Forelimb muscle (tissue), 1 donor: Measurements from ENCODE around the gene RARS1. TPM values are rescaled to one million over a fixed set of nuclear protein-coding genes. Genes with fewer than 3 reads are reported as not detected.
"Not testable (repeated sequence)": the region's sequence is repeated elsewhere in the genome, so short reads cannot be mapped to it uniquely, and the experiment has no call there.

Source experiments
- DNase-seq: peaks from one replicate; pipeline ENCODE4 v3.0.0-alpha.2; 2013; ENCODE audit warnings: low read depth
- polyA plus RNA-seq: library from polyadenylated mRNA; unstranded; fragments of 120-200 nt; gene quantifications from one replicate; pipeline ENCODE4 v1.2.1, GENCODE V29; 2013; ENCODE audit not compliant: insufficient read length

Gene RARS1
- polyA plus RNA-seq, 1 donor = 53.3 TPM

DNA sequence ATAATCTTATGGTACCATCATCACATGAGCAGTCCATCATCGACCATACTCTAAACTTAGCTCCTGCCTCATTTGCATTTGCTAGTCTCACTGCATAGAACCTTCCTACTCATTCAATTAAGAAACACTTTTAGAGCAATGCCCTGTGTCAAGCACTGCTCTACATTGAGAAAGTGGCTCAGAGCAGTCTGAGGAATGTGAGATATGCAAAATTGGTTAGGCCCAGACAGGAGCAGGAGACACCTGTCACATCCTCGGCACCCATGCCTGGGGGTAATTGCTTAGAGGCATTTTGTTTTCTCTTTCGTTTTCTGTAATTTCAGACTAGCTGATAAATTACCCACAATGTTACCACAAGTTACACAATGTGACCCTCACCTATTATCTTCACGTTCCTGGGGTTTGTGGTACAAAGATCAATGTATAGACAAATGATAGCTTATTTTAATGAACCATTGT, 4.9 kb upstream of the RARS1 start:
- DNase-seq = no peak

DNA sequence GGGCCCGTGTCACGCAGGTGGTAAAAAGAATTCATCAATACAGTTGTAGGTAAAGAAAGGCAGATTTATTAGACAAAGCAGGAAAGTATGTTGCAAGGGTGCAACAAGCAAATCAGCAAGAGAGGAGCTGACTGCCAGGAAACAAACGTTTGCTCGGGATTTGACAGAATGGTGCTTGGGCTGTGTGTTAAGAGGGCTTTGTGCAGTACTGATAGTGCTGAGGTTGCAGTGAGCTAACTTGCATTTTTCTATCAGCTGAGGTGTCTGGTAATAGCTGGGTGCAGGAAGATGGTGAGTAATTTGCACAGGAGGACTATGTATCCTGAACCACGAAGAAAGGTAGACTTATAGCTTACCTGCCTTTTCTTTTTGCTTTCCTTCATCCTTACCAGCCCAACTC, 3.9 kb upstream of the RARS1 start:
- no peak for DNase-seq

DNA sequence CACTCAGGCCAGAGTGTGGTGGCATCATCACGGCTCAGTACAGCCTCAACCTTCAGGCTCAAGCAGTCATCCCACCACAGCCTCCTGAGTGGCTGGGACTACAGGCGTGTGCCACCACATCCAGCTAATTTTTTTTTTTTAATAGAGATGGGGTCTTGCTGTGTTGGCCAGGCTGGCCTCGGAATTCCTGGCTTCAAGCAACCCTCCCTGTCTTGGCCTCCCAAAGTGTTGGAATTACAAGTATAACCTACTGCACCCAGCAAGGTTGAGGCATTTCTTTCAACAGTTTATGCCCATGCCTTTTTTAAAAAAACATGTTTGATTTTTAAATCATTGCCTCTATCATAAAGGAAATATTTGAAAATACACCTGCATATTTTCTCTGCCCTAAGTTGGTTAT, 2.8 kb downstream of the RARS1 start:
- DNase-seq = no peak

DNA sequence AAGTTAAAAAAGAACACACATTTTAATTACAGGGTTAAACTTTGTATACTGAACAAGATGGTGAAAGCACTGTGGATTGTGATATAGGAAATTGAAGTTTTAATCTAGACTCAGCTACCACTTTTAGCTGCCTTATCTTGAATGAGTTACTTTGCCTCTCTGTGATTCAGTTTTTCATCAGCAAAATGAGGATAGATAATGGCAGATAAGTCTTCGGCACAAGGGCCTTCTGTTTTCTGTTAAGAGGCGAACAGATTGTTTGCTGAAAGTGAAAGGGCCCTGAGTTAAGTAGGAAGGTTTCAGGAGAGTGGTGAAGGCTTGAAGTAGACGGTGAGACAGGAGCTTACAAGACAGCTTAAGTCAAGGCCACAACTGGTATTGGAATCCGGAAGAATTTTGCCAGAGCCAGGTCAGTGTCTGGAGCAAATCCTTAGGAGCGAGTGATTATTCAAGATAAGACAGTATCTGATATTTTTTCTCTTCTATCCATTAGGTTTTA, 7.8 kb downstream of the RARS1 start:
- DNase-seq = no peak

DNA sequence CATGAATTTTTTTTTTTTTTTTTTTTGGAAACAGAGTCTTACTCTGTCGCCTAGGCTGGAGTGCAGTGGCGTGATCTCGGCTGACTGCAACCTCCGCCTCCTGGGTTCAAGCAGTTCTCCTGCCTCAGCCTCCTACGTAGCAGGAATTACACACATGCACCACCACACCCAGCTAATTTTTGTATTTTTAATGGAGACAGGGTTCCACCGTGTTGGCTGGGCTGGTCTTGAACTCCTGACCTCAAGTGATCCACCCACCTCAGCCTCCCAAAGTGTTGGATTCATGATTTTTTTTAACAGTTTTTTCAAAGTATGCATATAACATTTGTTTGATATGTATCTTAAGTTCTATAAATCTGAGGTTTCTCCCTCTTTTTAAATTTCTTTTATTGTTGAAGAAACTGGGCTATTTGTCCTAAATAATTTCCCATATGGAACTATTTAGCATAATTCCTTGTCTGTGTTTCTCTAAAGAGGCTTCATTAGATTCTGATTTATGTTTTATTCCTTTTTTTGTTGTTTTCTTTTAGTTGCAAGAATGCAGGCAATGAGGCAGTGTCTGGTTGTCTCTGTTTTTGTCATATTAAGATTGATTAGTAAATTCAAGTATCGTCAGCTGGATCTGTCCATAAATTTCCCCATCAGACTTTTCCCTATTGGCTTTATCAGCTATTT, 16.4 kb downstream of the RARS1 start:
- no peak for DNase-seq

DNA sequence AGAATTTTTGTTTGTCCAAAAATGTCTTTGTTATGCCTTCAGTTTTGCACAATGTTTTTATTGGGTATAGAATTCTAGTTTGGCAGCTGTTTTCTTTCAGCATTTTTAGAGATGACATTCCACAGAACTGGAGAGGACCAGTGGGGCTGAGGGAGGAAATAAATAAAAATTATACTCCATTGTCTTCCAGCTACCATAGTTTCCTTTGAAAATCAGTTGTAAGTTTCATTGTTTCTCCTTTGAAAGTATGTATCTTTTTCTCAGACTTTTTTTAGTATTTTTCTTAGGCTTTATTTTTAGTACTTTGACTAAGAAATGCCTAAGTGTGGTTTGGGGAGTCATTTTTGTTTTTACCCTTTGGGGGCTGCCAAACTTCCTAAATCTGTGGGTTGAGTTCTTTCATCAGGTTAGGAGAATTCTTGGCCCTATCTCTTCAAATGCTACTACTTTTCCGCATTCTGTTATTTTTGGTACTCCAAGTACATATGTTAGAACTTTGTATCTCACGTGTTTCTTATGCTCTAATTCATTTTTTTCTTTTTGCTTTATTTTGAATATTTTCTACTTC, 27.7 kb downstream of the RARS1 start:
- DNase-seq = no peak

DNA sequence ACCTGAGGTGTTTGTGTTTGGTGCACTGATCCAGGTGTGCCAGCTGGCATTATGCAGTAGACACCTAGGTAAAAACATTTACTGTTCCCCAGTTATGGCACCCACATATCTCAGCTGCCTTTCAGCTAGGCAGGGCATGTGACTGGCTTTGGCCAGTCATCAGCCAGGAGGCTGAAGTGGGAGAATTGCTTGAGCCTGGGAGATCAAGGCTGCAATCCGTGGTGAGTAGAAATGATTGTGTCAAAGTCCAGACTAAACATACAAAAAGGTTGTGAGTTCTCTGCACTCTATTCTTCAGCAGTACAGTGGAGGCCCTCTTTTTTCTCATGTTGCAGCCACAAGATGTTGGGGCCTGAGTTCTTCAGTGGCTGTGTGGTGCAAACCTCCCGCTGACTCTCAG, 39.6 kb downstream of the RARS1 start:
- no peak for DNase-seq

DNA sequence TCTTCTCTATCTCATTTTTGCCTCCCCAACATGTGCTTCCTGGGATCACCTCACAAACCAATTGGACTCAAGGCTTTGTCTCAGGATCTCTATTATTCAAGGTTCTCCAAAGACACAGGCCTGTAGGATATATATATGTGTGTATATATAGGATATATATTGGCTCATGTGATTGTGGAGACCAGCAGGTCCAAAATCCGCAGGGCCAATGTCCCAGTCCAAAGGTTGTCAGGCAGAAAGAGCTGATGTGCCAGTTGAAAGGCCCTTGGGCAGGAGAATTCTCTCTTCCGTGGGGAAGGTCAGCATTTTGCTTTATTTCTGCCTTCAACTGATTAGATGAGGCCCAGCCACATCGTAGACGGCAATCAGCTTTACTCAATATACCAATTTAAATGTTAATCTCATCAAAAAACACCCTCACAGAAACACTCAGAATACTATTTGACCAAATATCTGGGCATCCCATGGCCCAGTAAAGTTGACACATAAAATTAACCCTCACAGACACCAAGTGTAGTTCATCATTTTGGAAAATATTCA, 41.6 kb downstream of the RARS1 start:
- no peak for DNase-seq

DNA sequence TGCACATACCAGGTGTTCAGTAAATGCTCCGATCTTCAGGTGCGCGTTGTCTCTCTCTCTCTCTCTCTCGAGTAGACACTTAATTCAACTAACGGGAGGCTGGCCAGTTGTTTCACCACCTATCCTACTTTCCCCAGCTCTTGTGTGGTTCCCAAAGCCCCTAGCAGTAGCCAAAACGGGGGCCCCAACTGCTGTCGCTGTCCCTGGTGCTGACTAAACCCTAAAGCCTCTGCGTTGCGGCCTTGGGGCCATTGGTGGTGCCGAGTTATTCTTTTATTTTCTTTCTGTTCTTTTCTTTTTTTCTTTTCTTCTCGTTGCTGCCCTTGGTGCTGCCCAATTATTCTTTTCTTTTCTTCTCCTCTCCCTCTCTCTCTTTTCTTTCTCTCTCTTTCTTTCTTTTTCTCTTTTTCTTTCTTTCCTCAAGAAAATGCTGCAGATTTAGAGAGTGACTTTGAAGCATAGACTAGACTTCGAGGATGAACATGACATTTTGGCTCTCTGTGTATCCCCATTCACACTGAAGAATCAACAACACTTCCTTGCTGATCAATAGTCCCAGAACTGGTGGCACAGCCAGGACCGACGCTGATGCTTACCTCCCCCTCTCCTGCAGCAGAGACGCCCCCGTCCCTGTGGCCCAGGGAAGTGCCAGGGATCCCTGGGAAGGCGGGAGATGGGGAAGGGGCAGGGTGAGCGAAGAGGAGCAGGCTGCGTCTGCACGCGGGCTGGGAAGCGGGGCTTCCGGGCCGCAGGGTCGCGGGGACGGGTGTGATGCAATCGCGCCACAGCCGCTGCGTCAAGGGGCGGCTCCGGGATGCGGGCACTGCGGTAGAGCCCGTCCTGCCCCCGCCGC, 42.5 kb downstream of the RARS1 start, which contains the start of gene FBLL1:
TSS of gene FBLL1 (plus strand) at position 785 of the 853 bp plus-strand sequence. CDS start 200 bp downstream, outside the sequence.
- peak; percentile 8 for DNase-seq

DNA sequence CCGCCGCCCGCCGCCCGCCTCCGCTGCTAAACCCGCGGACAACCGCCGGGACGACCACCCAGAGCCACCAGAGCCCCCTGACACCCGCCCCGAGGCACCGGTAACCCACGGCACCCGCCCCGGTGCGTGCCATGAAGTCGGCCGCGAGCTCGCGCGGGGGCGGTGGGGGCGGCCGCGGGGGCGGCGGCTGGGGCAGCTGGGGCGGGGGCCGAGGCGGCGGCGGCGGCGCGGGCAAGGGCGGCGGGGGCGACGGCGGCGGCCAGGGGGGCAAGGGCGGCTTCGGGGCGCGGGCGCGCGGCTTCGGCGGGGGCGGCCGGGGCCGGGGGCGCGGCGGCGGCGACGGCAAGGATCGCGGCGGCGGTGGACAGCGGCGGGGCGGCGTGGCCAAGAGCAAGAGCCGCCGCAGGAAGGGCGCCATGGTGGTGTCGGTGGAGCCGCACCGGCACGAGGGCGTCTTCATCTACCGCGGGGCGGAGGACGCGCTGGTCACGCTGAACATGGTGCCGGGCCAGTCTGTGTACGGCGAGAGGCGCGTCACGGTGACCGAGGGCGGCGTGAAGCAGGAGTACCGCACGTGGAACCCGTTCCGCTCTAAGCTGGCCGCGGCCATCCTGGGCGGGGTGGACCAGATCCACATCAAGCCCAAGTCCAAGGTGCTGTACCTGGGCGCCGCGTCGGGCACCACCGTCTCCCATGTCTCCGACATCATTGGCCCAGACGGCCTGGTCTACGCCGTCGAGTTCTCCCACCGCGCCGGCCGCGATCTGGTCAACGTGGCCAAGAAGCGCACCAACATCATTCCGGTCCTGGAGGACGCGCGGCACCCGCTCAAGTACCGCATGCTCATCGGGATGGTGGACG, 43.3 kb downstream of the RARS1 start:
- no peak for DNase-seq

DNA sequence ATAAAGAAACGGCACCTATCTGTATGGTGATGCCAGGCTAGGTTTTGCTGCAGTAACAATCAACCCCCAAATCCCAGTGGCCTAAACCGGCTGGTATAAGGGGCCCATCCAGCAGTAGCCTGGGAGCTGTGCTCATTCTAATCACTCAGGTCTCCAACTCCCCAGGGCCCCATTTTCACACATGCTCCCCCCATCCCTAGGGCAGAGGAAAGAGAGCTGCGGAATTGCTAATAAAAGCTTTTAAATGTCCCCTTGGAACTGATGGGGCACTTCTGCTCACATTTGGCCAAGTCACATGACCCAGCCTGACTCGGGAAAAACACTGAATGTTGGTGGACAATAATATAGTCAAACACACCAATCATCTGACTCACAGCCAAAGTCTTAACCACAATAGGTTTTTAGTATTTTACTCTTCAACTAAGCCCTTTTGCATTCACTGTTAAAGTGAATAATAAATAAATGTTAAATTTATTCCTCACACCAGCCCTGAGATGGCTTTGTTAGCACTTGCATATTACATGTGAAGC, 44.4 kb downstream of the RARS1 start:
- no peak for DNase-seq

DNA sequence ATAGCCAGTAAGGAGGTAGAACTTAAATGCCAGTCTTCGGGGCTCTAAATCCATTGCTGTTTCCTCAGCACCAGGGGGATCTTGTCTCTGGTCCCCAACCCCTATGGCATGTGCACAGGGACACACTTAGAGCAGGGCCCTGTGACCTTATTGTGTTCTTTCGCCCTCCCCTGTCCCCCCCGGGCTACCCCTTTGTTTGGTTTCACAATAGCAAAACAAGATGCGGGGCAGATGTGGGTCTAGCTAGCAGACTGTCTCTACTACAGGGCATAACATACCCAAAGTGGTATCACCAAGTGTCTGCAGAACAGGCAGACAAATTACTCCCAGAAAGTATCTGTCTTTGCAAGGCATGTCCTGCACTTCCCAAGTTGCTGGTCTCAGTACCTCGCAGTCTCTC, 44.9 kb downstream of the RARS1 start:
- DNase-seq = no peak

DNA sequence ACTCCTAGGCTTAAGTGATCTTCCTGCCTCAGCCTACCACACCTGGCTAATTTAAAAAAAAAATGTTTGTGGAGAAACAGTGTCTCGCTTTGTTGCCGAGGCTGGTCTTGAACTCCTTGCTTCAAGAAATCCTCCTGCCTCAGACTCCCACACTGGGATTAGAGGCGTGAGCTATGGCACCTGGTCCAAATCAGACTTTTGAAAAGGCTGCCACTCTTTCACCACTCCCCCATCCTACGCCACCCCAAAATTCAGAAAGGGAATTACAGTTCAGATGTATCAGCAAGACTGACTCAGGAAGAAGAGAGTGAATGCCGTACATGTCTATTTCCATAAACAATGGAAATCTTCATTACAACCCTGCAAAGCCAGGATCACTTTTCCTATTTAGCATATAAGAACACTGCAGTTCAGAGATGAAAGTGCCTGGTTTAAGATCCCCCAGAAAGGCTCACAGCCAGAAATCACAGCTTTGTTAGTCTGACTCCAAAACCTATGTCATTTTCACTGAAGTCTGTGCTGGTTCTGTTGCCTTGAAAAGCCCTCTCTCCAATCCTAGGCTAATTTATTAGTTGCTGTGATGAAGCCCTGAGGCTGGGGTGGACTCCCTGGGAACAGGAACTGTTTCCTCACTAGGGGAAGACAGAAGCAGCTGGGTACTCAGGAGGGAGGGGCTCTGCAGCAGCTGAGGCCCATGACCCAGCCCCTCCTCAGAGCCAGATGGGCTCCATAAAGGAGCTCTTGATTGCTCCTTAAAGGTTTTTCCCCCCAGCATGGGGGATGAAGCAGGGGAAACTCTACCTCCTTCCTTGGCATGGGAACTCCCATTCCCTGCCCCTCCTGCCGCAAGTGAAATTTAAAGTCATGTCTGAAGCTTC, 46.0 kb downstream of the RARS1 start:
- DNase-seq = no peak

DNA sequence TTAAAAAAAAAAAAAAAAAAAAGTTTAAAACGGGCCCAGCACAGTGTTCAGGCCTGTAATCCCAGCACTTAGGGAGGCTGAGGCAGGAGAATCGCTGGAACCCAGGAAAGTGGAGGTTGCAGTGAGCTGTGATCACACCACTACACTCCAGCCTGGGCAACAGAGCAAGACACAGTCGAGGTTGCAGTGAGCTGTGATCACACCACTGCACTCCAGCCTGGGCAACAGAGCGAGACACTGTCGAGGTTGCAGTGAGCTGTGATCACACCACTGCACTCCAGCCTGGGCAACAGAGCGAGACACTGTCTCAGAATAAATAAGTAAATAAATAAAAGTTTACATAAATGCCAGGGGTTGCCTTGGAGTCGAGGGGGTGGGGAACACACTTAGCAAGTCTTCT, 48.1 kb downstream of the RARS1 start:
- DNase-seq = not testable (repeated sequence)

DNA sequence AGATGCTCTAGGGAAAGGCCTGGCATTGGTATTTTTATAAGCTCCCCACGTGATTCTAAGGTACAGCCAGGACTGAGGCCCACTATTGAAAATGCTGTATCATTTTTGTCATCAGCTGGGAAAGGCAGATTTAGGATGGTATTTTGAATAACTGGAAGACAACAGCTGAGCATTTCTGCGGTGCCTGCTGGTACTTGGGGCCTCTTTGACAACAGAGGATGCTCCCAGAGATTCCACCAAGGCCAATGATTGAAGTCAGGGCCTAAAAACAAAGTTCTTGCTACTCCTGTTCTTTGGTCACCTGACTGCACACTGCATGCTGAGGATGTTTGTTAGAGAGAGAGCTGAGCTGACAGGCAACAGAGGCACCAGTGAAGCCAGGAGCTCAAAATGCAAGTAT, 50.9 kb downstream of the RARS1 start:
- DNase-seq = no peak

DNA sequence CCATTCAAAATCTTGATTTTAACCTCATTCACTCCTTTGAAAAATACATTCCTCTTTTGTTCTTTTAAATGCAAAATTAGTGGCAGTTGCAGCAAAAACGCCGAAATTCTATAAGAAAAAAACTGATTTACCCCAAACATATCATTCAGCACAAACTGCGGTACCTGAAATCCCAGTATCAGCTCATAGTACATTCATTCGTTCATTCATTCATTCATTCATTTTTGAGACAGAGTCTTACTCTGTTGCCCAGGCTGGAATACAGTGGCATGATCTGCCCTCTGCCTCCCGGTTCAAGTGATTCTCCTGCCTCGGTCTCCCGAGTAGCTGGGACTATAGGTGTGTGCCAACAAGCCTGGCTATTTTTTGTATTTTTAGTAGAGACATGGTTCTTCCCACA, 63.3 kb downstream of the RARS1 start:
- DNase-seq = no peak

DNA sequence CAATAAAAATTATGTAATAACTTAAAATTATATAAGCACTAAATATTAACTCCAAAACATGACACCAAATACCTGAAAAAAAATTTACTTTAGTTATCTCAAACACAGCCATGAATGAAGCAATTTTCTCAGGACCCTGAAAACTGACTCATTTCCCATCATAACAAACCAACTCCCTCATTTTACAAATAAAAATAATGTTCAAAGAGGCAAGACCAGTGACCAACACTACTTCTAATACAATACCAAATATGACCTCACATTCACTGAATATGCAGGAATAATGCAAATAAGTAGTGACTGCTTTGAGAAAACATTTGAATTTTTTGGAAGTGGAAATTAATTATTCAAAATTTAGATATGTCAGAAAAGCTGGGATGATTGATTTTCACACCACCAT, 64.4 kb downstream of the RARS1 start:
- no peak for DNase-seq

DNA sequence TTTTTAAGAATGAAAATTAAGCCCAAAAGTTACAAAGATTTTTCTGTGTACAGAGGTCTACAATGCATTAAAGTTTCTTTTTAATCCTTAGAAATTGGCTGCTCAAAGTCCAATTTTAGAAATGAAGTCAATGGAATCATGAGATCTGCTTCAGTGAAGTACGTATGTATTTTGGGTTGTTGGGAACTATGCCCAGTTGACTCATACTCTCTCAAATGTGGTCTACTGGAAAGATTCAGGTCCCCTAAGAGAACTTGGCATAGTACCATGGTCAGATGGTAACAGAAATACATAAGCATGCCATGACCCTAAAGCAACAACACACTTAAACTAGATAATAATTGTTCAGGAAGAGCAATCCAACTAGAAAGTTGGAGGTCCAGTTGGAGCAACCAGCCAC, 65.9 kb downstream of the RARS1 start:
- DNase-seq = peak; percentile 6

DNA sequence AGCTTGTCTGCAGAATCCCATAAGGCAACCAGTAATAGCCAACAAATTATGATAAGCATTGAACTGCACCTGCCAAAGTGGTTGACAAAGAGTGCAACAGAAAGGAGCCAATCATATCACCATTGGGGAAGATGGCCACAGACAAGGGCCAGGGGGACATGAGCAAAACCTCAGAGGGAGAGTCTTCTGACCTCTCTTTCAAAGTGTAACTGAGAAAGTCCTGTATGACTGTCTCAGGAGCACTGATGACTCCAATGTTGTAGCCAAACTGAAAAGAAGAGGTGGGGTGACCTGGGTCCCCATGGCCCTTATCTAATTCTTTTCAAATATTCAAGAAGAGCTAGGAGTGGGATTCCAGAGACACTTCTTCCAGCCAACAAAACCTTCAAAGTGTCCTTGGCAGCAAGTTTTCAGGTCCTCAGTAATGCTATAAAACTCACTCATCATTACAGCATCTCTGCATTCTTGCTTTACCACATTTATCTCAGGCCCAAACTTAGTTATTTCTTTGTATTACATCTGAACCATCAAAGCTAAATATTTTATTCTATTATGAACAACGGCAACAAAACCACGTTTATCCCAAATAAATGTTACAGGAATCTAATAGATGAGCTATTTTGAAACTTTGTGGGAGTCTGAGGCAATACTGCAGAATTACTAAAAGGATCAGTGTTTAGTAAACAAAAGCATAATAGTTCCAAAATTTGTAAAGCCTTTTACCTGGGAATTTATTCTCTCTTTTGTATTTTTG, 67.3 kb downstream of the RARS1 start:
- no peak for DNase-seq
